Heart right ventricle (tissue), 16 donors: ENCODE data around the gene SMAD3. TPM values are rescaled to one million over a fixed set of nuclear protein-coding genes. Genes with fewer than 3 reads are reported as not detected.

Experiments used
- ATAC-seq, 8 donors: fragments of 200-7000 bp; cut with Tn5 transposase; one replicate each; pipeline ENCODE4 v1.9.1; 2020; ENCODE audit warnings: mild to moderate bottlenecking in 8 of 8, moderate library complexity in 8 of 8, moderate number of reproducible peaks in 1 of 8
- DNase-seq, 2 donors: peaks; one replicate each; pipeline ENCODE4 v3.0.0-alpha.2; 2020
- H3K27ac ChIP-seq, 10 donors: fragments of 200-600 bp; sonication (generic) in 2 of 10; one replicate each; pipeline versions ENCODE4 v1.5.0 to v1.8.0; 2020 to 2022; ENCODE audit warnings: mild to moderate bottlenecking in 3 of 10
- H3K27me3 ChIP-seq, 7 donors: fragments of 200-600 bp; one replicate each; pipeline ENCODE4 v1.8.0; 2021 to 2022; ENCODE audit warnings: mild to moderate bottlenecking in 2 of 7
- H3K36me3 ChIP-seq, 9 donors: fragments of 200-600 bp; sonication (generic) in 1 of 9; one replicate each; pipeline versions ENCODE4 v1.5.0 to v1.8.0; 2020 to 2022; ENCODE audit warnings: mild to moderate bottlenecking in 2 of 9
- H3K4me1 ChIP-seq, 9 donors: fragments of 200-600 bp; sonication (generic) in 1 of 9; one replicate each; pipeline versions ENCODE4 v1.5.0 to v1.8.0; 2020 to 2022; ENCODE audit warnings: mild to moderate bottlenecking in 4 of 9
- H3K4me3 ChIP-seq, 10 donors: fragments of 200-600 bp; sonication (generic) in 2 of 10; one replicate each; pipeline versions ENCODE4 v1.5.0 to v1.8.0; 2020 to 2022; ENCODE audit warnings: mild to moderate bottlenecking in 7 of 10, moderate library complexity in 2 of 10
- H3K9me3 ChIP-seq, 11 donors: fragments of 200-600 bp in 10 of 11; sonication (generic) in 2 of 11; one replicate each; pipeline versions ENCODE4 v1.5.0 to v1.8.0; 2013 to 2022; ENCODE audit warnings: mild to moderate bottlenecking in 2 of 11, control low read depth in 1 of 11, moderate library complexity in 1 of 11
- WGBS, 2 donors: extraction: QIAGEN DNeasy Blood & Tissue Kit; methylation state at CpG; one replicate each; pipeline ENCODE4 v1.1.7; 2013; ENCODE audit warnings: inconsistent platforms in 1 of 2; 5-methylcytosine and 5-hydroxymethylcytosine counted together
- intact Hi-C, 10 donors: fragments of 100-400 bp; cut with DNase I; formaldehyde crosslinking; loops; one replicate each; pipeline versions ENCODE4 v1.11.1 to v1.14.2; 2022
- polyA plus RNA-seq, 2 donors: library from polyadenylated mRNA; stranded (reverse); fragments of 200-250 nt; gene quantifications; one replicate each; pipeline ENCODE4 v1.2.3, GENCODE V29; 2013
- total RNA-seq, 10 donors: library from RNA; stranded (reverse); fragmentation: NEBNext Ultra II Directional in 3 of 10; extraction: Animal tissue kit (Norgen Biotek cat#: 25700) in 3 of 10; gene quantifications; one replicate each; pipeline versions ENCODE4 v1.2.1 to v1.2.4, GENCODE V29; 2021 to 2023
- TF ChIP-seq, protein P1 (sequence below), 9 donors: fragments of 200-600 bp; sonication (generic) in 2 of 9; IDR thresholded peaks; one replicate each; pipeline versions ENCODE4 v1.5.0 to v1.8.0; 2021 to 2022; ENCODE audit warnings: antibody characterized with exemption in 9 of 9, mild to moderate bottlenecking in 5 of 9, moderate library complexity in 1 of 9
- donor health status: Arrhythmogenic right ventricular cardiomyopathy.
- donor health status: ischemic (EF 13 %, LVEDD 7.1; RV severe dilation, severe dysfunction).
- donor health status: healthy with polysubstance abuse.
- donor health status: DM: no; HTN: yes; CAD: no.
- donor health status: DM: no; HTN: no; CAD: no.
- donor health status: ischemic (EF 25% LVEDD 6.9; RV normal size, moderate dysfunction).
- donor health status: ischemic (EF 25% LVEDD 5.7; RV mildly dilated, moderate dysfunction).
- donor health status: healthy.
- donor health status: DM: yes; HTN: yes; CAD: no.
- donor health status: Ischemic cardiomyopathy.
- donor health status: ischemic (EF 35%, LVEDD 5.7; RV mildly dilated, moderate dysfunction).
- donor health status: nonischemic (EF 11% LVEDD 7.7; RV severe dilation, severe dysfunction).
- donor health status: DM: yes; HTN: yes; CAD: no.
- donor health status: PGD.
- donor health status: ischemic (EF 29% LVEDD 5.4; RV normal size, mild dysfunction).
- donor health status: nonischemic (EF 23%, LVEDD 6.1; RV moderate dilation, normal function).

The SMAD3 gene
- total and polyA plus RNA-seq, 12 donors, result 6.2 to 44.8 (median 15.5) TPM

DNA sequence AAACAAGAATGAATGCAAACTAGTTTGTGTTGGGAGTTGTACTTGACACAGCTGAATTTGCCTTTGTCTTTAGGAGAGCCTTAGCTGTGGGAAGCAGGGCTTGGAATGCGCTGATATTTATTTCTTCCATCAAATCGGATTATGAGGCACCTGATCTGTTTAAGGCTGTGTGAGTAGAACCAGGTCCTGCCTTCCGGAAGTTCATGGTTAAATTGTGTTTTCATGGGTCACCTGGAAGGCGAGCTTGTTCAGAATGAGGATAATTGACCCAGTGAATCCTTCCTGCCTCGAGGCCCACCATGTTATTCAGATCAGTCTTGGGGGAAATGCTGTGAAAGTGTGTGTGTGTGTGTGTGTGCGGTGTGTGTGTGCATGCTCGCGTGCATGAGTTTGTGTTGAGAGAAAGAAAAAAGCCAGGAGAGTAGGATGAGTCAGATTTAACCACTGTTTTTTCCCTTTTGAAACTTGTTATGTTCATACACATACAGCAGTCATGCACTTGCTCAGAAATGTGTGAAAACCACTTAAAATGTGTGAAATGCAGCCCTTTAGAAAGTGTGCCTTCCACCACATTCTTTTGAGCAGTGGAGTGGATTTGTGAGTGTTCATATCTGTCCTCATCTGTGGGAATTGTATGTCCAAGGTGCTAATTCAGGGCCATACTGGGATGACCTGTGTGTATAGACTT lies 36.7 kb downstream of the SMAD3 start:
- Histone ChIP-seq H3K4me3 (no peak overlapping the region), H3K4me1 (peaks cover 24 to 100% (median 74%) of the 10 kb centered on the region in 9 donors), H3K27me3 (no peaks in the 10 kb centered on the region), H3K36me3 (no peaks in the 10 kb centered on the region), H3K9me3 (no peaks in the 10 kb centered on the region), H3K27ac (peak overlapping the region in 1 of 10 donors; percentile 70)
- TF ChIP-seq, protein P1, sequence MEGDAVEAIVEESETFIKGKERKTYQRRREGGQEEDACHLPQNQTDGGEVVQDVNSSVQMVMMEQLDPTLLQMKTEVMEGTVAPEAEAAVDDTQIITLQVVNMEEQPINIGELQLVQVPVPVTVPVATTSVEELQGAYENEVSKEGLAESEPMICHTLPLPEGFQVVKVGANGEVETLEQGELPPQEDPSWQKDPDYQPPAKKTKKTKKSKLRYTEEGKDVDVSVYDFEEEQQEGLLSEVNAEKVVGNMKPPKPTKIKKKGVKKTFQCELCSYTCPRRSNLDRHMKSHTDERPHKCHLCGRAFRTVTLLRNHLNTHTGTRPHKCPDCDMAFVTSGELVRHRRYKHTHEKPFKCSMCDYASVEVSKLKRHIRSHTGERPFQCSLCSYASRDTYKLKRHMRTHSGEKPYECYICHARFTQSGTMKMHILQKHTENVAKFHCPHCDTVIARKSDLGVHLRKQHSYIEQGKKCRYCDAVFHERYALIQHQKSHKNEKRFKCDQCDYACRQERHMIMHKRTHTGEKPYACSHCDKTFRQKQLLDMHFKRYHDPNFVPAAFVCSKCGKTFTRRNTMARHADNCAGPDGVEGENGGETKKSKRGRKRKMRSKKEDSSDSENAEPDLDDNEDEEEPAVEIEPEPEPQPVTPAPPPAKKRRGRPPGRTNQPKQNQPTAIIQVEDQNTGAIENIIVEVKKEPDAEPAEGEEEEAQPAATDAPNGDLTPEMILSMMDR (IDR thresholded peaks at IDR 0.05), result no peak
- intact Hi-C loops, result loop anchor here in 3 of 10 donors (5.0 to 10.0 kb wide), 3 partner anchors 35 to 83 kb away; partner anchors contain the start of gene SMAD3 (in 1 of the 3)
- 61 to 68% methylated on average over 8 of the region's 8 CpGs for WGBS, 2 donors
- DNase-seq (no peak), ATAC-seq (no peak)

DNA sequence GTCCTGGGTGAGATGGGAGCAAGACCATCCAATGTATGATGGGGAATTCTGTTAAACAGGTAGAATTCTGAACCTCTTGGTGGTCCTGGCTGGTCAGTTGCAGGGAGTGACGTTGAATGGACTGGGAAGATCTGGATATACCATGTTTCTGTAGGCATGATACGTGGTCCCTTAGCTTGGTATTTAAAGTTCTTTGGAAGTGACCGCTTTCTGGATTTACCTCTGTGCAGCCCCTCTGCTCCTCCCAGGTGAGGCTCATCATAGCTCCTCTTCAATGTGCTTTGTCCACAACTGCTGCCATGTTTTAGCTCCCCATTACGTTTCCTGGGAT lies 37.2 kb downstream of the SMAD3 start:
- 99% methylated on average over 4 of the region's 4 CpGs for WGBS, 2 donors
- H3K27ac ChIP-seq, result peak overlapping the region in 3 of 10 donors; percentile 1 to 72 (median 71)
- no peaks in the 10 kb centered on the region for H3K36me3 ChIP-seq
- no peak for DNase-seq
- H3K4me1 ChIP-seq, result peaks cover 28 to 100% (median 79%) of the 10 kb centered on the region in 9 donors
- H3K4me3 ChIP-seq, result no peak overlapping the region
- no peaks in the 10 kb centered on the region for H3K9me3 ChIP-seq
- intact Hi-C loops, result loop anchor here in 3 of 10 donors (5.0 to 10.0 kb wide), 3 partner anchors 35 to 82 kb away; partner anchors contain the start of gene SMAD3 (in 1 of the 3)
- H3K27me3 ChIP-seq, result no peaks in the 10 kb centered on the region
- TF ChIP-seq, protein P1 (IDR thresholded peaks at IDR 0.05), result no peak
- ATAC-seq, result no peak

DNA sequence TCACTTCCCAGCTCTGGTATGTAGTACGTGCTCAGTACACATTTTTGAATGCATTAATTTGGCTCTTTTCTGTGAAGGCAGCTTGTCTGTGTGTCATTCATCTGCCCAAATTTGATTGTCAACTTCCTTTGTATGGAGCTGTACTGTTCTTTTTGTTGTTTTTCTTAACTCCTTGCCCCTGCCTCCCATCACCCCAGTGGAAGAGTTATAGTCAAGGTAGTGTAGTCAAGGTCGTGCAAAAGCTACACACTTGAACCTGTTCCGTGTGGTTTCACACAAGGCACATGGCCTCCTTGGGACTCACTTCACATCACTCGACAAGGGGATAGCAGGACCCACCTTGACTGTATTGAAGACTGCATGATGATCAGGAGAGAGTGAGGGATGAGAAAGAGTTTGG lies 37.6 kb downstream of the SMAD3 start:
- ATAC-seq (no peak), DNase-seq (no peak)
- H3K36me3 ChIP-seq, result no peaks in the 10 kb centered on the region
- H3K9me3 ChIP-seq, result no peaks in the 10 kb centered on the region
- WGBS, 2 donors, result 83% methylated on average over 4 of the region's 4 CpGs
- peak overlapping the region in 9 of 10 donors; percentile 10 to 80 (median 59) for H3K27ac ChIP-seq
- no peak overlapping the region for H3K4me3 ChIP-seq
- TF ChIP-seq, protein P1 (IDR thresholded peaks at IDR 0.05), result no peak
- H3K27me3 ChIP-seq, result no peaks in the 10 kb centered on the region
- peaks cover 28 to 100% (median 75%) of the 10 kb centered on the region in 9 donors for H3K4me1 ChIP-seq
- intact Hi-C loops, result loop anchor here in 3 of 10 donors (5.0 to 10.0 kb wide), 3 partner anchors 36 to 82 kb away; partner anchors contain the start of gene SMAD3 (in 1 of the 3)

DNA sequence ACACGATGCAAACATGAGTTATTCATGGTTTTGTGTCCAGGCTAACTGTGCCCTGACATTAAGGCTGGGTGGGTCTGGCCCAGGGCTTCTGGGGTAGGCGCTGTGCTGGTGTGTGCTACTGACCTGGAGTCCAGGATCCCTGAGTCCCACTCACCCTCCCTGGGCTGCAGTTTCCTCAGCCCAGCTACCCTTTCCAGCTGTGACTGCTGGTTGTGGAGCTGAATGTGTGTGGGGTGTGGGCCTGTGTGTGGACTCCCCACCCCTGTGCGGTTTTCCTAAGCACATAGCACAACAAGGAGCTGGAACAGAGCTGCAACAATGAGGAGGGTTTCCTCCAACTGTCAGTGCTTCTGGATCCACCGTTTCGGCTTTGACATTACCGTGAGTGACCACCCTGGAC lies 38.0 kb downstream of the SMAD3 start:
- intact Hi-C loops, result loop anchor here in 3 of 10 donors (5.0 to 10.0 kb wide), 3 partner anchors 36 to 81 kb away; partner anchors contain the start of gene SMAD3 (in 1 of the 3)
- ATAC-seq (peak in 6 of 8 donors; percentile 12 to 38 (median 18)), DNase-seq (no peak)
- H3K9me3 ChIP-seq, result no peaks in the 10 kb centered on the region
- H3K4me3 ChIP-seq, result peak overlapping the region in 1 of 10 donors; percentile 26
- no peaks in the 10 kb centered on the region for H3K36me3 ChIP-seq
- TF ChIP-seq, protein P1 (IDR thresholded peaks at IDR 0.05), result no peak
- 69 to 71% methylated on average over 6 of the region's 6 CpGs for WGBS, 2 donors
- peaks cover 26 to 100% (median 73%) of the 10 kb centered on the region in 9 donors for H3K4me1 ChIP-seq
- peak overlapping the region in 9 of 10 donors; percentile 10 to 80 (median 59) for H3K27ac ChIP-seq
- H3K27me3 ChIP-seq, result no peaks in the 10 kb centered on the region
